Neural progenitor cell (in vitro differentiated cells): ENCODE measurements around the gene IQCH.

Experiments
- CTCF ChIP-seq: fragments of 200-600 bp; sonication (generic); IDR thresholded peaks from 2 replicates; pipeline ENCODE4 v1.5.1; 2017; ENCODE audit warnings: antibody characterized with exemption, mild to moderate bottlenecking
- EZH2 ChIP-seq: fragments of 200-600 bp; sonication (generic); IDR thresholded peaks from 2 replicates; pipeline ENCODE4 v1.6.1; 2017; ENCODE audit warnings: antibody characterized with exemption, mild to moderate bottlenecking, moderate library complexity
- EZH2phosphoT487 ChIP-seq: fragments of 200-600 bp; sonication (generic); IDR thresholded peaks from 2 replicates; pipeline ENCODE4 v1.6.1; 2017; ENCODE audit warnings: antibody characterized with exemption

- TF ChIP-seq CTCF (no peak), EZH2phosphoT487 (no peak), EZH2 (no peak)
These were observed 208.9 kb downstream of the IQCH start for GRCh38 chr15:67463488-67463887.
